Central memory CD4-positive, alpha-beta T cell (primary cell): ENCODE results near the gene GPR155.
A peak's percentile ranks its signal among the peaks of the same experiment; 100 is the strongest.

Source experiments
- DNase-seq: peaks from one replicate; pipeline ENCODE4 v3.0.0; 2022
- total RNA-seq, 3 experiments: gene quantifications; one replicate each; lab custom pipeline; 2026; lab: John Stamatoyannopoulos, UW

Gene GPR155, protein sequence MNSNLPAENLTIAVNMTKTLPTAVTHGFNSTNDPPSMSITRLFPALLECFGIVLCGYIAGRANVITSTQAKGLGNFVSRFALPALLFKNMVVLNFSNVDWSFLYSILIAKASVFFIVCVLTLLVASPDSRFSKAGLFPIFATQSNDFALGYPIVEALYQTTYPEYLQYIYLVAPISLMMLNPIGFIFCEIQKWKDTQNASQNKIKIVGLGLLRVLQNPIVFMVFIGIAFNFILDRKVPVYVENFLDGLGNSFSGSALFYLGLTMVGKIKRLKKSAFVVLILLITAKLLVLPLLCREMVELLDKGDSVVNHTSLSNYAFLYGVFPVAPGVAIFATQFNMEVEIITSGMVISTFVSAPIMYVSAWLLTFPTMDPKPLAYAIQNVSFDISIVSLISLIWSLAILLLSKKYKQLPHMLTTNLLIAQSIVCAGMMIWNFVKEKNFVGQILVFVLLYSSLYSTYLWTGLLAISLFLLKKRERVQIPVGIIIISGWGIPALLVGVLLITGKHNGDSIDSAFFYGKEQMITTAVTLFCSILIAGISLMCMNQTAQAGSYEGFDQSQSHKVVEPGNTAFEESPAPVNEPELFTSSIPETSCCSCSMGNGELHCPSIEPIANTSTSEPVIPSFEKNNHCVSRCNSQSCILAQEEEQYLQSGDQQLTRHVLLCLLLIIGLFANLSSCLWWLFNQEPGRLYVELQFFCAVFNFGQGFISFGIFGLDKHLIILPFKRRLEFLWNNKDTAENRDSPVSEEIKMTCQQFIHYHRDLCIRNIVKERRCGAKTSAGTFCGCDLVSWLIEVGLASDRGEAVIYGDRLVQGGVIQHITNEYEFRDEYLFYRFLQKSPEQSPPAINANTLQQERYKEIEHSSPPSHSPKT
- total RNA-seq: 7.3 to 78.3 (median 43.0) reads per million in 3 experiments

DNA sequence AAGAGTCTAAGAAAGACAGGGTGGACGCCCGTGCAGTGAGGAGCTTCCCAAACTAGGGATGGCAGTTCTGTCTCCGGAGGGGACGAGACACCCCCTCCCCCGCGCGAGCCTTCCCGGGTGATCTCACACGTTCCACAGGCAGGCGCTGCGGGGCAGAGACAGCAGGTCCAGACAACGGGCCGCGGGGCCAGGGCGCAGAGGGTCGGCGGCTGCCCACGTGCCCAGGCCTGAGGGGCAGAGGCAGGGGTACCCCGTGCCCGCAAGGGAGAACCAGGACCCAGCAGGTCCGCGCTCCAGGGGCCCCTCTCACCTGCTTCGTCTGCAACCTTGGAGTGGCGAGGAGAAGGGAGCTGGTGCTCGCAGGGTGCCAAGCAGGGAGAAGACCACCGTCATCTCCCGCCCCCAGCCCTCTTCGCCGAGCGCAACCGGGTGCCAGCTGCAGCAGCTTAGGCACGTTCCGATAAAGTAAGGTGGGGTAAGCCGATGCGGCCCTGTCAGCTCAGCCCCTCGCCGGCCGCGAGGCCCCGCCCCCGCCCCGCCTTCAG is at the start of gene GPR155:
GPR155 (minus strand) TSS at position 467 of the 545 bp plus-strand sequence. CDS start 5,073 bp downstream, outside the sequence.
- peak; percentile 34 for DNase-seq

DNA sequence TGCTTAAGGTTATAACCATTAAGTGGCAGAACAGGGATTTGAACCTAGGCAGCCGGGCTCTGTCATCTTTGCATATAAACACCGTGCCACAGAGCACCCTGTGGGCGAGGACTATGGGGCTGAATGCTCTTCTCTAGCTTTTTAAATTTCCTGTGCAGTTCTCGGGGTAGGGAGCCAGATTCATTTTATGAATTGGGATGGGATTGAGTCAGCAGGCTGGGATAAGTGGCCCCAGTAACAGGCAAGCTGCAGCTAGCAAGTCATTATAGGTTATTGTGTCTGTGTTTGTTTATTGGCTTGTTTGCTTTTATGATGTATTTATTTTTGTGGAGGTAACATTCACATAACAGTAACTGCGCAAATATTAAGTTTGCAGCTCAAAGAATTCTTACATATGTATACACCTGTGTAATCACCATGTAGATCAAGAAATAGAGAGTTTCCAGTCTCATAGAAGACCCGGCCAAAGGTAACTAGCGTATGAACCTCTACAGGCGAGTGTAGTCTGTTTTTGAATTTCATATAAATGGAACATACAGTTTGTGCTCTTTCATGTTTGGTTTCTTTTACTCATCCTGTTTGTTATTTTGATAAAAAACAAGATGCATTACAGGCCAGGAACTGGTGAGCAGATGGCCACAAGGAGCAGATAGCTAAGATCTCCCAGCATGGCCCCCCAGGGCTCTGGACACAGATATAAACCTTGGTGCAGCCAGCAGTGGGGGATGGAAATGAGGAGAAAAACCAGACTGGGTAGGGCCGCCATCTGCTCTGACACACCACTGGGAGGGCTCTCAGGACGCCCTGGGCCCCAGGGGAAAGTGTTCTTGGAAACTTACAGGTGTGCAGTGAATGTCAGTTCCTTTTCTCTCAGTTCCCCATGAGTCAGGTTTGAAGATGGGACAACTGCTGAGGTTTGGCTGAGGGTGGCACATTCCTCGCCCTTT is 49.2 kb upstream of the GPR155 start:
- DNase-seq: no peak

DNA sequence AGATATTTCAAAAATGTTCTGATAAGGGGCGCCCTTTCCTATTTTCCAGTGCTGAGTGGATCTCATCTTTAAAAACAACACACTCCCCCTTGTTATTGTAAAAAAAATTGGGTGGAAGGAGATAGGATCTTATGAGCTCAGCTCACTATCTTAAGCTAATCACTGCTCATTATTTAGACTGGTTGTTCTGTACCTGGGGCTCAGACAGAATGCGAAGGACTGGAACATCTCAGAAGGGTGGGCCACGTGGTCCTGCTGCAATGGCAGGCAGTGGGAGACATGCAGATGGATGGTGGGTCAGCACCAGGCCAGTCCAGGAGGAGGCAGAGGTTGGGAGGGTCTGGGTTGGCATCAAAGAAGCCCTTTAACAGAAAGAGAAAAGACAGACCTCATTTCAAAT is 48.3 kb upstream of the GPR155 start:
- DNase-seq: no peak

DNA sequence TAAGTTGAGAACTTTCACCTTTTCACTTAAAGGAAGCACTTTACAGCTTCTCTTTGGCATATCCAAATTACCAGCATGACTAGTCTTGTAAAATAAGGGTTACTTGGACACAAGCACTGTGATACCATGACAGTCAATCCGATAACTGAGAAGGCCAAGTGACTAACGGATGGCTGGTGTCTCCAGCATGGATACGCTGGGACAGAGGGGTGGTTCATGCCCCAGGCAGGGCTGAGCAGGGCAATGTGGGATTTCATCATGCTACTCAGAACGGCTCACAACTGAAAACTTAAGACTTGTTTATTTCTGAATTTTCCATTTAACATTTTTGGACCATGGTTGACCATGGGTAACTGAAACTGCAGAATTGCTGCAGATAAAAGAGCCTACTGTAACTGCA is 43.1 kb upstream of the GPR155 start:
- no peak for DNase-seq

DNA sequence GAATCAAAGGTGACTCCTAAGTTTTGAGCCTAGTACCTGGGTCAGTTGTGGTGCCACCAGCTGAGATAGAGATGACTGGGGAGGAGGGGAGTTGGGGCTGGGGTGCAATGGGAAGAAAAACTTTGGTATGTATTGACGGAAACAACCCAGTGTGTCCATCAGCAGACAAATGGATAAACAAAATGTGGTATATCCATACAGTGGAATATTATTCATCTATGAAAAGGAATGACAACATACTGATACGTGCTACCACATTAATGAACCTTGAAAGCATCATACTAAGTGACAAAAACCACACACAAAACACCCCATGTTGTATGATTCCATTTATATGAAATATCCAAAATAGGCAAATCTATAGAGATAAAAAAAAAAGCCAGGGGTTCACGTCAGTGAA is 41.1 kb upstream of the GPR155 start:
- no peak for DNase-seq

DNA sequence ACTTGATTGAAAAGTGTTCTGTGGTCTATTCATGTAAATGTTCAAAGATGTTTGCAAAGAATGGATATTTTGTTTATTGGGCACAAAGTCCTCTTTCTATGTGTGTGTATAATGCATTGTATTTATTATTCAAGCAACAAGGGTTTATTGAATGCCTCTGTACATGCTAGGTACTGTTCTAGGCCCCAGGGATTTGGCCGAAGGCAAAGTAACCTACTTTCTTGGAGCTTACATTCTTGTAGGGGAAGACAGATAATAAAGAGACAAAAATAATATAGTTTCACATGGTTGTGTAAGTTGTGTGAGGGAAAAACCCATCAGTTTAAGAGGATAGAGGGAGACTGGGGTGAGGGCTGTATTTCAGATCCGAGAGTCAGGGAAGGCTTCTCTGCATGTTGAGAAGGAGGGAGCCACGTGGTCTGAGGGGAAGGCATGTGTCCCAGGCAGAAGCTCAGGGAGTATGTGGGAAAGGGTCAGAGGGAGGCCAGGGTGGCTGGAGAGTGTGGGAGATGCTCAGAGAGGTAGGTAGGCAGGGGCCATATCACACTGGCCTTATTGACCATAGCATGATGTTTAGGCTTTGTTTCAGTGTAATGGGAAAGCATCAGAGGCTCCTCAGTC is 40.4 kb upstream of the GPR155 start:
- DNase-seq: no peak

DNA sequence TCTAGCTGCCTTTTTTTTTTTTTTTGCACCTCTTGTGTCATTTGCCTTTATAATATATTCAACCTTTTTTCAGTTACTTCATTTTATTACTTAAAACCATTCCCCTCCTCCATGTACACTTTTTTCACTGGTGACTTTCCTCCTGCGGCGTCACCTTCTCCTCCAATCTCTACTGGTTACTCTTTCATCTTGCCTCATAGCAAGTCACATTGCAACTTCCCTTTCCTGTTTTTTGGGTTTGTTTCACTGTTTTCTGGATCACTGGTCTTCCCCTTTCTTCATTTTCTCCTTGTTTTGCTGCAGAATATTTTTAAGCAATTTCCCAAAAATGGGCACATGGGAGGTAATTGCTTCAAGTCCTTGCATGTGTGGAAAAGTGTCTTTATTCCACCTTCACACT is 37.7 kb upstream of the GPR155 start:
- no peak for DNase-seq

DNA sequence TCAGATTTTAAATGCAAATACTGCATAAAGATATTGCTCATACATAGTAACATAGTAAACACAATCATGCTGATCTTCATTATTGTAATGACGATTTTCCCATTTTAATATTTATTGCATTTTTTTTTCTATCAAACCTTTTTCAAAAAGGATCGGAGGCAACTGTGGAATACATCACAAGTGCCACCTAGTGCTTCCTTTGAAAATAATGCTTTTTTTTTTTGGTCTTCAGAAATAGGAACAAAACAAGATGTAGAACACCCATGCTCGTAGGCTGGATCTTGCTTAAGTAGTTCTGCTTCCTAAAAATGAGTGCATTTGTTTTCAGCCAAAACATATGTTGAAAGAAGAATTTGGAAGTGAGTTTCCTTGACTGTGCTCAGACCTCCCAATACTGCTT is 35.7 kb upstream of the GPR155 start:
- peak; percentile 1 for DNase-seq

DNA sequence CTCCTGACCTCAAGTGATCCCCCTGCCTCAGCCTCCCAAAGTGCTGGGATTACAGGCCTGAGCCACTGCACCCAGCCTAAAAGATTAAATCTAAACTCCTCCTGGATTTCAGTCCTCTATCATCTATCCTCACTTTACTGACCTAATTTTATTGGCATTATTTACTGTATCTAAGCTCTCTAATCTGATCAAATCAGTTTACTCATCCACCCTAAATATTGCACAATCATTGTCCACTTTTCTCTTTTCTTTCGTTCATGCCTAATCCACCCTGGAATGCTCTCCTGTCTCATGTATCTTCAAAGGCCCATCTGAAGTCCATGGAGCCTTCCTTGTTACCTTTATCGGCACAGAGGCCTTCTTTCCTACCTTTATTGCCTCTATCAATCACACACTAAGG is 31.6 kb upstream of the GPR155 start:
- DNase-seq: no peak

DNA sequence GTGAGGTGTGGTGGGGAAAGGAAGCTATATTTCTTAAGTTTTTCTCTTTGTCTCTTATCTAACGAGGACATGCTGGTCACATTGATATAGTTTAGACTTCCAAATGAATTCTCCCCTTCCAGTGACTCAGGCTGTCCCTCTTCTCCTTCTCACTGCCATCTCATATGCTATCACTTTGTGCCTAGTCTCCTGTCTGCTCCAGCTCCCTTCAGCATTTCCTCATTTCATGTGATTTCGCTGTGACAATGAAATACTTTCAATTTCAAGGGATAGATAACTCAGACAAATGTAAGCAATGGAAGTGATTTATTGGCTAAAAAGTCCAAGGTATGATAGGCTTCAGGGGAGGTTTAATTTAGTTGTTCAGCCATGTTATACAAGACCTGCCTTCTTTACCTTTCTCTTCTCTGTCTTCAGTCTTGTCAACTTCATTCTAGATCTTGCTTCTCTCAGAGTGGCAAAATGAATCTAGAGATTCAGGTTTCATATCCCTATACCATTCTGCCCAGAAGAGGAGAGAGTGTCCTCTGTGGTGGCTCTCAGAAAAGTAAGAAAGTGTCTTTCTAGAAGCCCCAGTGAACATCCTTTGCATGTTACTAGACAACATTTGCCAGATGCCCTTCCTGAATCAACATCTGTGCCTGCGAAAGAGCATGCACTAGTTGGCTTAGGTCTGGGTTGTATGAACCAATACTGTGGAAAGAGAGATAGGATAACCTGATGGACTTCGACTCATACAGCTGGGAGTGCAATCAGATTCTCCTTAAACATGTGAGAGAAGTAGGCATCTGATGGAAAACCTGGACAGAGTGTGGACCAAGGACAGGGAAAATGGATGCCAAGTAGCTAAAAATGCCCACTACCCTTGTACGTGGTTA is 29.9 kb upstream of the GPR155 start:
- DNase-seq: no peak

DNA sequence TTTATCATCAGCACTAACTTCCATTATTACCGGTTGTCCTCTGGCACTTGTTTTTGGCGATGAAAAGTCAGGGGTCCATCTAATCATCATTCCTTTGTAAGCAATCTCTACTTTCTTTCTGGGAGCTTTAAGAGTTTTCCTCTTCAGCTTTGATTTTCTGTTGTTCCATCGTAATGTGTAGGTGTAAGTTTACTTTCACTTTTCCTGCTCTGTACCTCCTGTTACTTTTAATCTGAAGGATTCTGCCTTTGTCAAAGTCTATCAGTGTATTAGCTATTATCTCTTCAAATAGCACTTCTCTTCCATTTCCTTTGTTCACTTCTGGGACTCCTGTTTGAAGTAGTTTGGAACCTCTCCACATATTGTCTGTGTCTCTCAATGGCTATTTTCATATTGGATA is 25.5 kb upstream of the GPR155 start:
- no peak for DNase-seq

DNA sequence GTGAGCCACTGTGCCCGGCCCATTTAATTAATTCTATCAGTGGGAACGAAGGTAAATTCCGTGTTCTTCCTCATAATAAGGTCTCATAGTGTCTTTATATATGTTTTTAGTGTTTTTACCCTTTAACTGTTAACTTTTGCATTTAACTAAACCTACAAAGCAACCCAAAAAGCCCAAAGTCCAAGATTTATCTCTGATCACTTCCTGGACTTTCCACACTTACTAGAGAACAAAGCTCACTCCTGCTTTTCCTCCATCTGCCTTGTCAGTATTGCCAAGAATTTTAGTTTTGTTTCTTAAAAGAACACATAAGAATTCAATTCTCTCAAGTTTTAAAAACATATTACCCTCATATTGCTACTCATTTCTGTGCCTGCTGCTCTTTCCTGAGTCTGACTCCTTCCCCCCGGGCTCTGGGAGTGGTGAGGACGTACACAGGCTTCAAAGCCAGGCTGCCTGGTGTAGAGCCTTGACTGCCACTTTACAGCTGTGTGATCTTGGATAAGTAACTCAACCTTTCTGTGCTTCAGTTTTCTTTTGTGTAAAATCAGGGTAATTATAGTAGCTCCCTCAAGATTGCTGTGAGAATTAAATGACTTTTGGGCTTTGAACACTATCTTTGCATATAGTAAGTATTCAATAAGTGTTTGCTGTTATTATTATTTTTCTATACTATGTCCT is 24.9 kb upstream of the GPR155 start:
- DNase-seq: no peak

DNA sequence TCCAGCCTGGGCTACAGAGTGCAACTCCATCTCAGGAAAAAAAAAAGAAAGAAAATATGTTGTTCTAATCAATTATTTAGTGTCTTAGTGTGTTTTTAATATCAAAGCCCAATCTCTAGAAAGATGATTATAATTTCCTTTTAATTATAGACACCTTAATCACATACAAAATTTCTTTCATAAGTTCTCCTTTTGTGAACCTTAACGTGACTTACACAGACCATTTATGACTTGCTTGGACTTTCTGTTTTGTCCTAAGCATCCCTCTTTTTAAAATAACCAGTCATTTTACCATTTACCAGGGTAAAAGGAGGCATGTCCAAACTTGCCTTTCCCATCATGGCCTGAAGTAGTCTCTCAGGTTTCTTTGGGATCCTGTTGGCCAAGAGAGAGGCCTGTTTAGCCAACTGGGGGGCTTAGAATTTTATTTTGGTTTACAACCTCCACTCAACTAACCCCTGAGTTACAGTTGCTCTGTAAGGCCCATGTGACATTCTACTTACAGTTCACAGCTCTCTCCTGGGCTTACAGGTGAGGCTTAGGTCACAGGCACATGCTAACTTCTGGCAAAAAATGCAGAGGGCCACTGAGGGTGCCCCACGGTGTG is 23.9 kb upstream of the GPR155 start:
- DNase-seq: no peak

DNA sequence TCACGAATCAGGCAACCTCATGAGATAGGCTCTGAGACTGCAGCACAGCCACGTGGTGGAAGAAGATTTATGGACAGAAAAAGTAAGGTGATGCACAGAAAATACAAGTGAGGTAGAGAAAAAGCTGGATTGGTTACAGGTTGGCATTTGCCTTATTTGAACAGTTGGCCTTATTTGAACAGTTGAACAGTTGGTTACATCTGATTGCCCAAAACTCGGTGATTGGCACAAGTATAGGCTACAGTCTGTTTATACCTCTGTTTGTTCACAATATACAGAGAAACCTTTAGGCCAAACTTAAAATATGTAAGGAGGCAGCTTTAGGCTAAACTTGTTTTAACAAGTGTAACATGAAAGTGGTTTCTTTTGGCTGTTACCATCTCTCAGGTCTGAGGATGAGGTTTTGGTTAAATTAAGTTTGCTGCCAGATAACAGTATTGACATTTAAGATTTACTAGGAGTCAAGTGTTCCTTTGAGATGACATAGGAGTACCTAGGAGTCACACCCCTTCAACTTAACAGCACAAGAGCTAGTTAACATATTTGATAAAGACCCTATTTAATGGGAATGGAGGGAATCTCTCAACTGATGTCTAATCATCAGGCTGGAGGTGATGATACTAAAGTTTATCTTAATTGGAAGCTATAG is 16.5 kb upstream of the GPR155 start:
- DNase-seq: no peak

DNA sequence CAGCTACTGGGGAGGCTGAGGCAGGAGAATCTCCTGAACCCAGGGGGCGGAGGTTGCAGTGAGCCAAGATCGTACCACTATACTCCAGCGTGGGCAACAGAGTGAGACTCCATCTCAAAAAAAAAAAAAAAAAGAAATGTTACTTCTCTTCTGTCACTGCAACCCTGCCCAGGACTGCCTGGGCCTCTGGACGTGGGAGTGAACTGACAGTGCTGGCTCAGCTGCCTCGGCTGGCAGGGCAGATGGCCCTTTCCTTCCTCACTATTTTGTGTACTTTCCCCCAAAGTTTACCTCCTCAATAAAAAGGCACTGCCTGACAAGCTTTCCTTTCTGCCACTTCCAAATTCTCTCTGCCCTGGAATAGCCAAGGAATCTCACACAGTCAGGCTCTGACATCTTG is 12.5 kb upstream of the GPR155 start:
- DNase-seq: no peak

DNA sequence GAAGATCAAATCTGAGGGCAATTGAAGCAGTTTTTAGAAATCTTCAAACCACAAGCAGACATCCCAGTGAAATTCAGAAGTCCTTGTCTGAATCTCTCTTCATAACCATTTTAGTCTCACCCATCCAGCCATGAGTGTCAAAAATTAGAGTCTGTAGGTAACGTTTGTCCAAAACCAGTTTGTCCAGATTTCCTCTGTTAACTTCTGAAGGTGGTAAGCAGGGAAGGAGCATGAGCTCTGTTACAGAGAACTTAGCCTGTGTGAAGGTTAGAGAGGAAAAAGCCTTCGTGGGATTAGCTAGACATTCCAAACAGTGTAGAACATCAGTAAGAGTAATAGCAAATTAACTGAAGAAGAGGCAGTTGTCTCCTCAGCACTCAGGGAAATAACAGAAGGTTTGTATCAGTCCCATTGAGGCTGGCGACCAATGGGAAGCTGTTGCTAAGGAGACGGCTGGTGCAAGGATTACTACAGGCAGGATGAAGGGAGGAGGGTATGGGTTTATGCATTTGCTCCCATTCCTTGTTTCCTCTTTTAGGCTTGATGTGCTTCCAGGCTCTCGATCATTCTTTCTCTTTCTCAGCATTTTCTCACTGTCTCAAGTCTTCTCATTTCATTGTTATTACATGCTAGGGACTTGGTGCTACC is 8.7 kb upstream of the GPR155 start:
- DNase-seq: no peak

DNA sequence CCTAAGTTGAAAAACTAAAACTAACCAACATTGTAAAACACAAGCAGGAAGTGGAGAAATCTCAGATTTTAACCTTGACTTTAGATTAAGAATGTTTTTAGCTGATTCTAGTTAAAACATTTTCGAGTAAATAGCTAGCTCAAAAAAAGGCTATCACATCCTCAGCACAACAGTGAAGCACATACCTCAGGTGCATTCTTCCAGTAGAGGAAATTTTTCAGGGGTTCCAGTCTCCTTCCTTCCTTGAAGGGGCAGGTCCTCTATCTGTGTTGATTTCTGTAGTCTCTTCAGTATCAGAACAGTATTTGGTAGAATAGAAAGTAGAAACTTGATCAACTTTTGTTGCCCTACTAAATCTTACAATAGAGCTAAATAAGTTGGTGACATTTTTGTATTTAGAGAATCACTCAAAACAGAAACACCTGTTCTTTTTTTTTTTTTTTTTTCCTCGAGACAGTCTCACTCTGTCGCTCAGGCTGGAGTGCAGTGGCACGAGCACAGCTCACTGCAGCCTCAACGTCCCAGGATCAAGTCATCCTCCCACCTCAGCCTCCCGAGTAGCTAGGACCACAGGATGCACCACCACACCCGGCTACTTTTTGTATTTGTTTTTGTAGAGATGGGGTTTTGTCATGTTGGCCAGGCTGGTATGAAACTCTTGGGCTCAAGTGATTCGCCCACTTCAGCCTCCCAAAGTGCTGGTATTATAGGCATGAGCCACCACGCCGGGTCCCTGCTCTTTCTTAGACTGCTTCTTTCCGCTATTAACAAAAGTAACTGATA is 6.9 kb upstream of the GPR155 start:
- DNase-seq: no peak

DNA sequence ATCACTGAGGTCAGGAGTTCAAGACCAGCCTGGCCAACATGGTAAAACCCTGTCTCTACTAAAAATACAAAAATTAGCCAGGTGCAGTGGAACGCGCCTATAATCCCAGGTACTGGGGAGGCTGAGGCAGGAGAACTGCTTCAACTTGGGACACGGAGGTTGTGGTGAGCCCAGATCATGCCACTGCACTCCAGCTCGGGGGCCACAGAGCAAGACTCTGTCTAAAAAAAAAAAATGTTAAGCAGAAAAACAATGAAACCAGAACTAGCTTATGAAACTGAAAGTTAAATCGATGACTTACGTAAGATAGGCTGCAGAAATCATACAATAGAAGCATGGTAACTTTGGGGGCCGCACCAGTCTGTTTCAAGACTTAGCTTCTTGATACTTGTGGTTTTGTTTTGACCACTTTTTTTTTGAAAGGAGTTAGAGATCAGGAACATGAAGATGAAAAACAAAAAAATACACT is 6.2 kb upstream of the GPR155 start:
- peak; percentile 86 for DNase-seq
